Stimulated activated naive CD4-positive, alpha-beta T cell (primary cell): Measurements from ENCODE around the gene MPPED1.

Experiments
- DNase-seq, 6 experiments: peaks; one replicate each; lab custom pipeline; 2025; lab: John Stamatoyannopoulos, UW

MPPED1 gene

DNA sequence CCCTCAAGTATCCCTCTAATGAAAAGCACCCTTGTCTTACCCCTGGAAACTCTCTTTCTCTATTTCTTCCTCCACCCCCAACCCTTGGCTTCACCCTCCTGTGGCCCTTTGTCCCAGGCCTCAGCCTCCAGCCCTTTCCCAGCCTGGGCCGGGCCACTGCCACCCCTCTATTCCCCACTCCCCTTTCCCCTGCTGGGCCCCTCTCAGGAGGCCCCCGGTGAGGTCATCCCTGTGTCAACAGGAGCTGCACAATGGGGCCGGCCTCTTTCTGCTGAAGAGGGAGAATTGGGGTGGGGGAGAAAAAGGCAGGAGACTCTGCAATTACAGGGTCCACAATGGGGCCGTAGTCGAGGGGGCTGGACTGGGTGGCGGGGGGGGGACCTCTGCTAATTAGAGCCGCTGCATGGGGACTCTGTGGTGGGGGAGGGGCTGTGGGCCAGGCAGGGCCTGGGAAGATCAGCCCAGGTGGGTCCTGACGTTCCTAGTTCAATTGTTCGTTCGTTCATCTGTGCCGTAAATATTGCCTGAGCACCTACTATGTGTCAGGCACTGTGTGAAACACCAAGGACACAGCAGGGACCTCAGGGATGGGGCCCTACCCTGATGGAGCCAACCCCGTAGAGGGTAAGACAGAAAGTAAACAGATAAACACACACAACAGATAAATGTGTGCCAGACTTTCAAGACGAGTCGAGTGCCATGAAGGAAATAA lies 18.5 kb upstream of the MPPED1 start:
- no peak for DNase-seq

DNA sequence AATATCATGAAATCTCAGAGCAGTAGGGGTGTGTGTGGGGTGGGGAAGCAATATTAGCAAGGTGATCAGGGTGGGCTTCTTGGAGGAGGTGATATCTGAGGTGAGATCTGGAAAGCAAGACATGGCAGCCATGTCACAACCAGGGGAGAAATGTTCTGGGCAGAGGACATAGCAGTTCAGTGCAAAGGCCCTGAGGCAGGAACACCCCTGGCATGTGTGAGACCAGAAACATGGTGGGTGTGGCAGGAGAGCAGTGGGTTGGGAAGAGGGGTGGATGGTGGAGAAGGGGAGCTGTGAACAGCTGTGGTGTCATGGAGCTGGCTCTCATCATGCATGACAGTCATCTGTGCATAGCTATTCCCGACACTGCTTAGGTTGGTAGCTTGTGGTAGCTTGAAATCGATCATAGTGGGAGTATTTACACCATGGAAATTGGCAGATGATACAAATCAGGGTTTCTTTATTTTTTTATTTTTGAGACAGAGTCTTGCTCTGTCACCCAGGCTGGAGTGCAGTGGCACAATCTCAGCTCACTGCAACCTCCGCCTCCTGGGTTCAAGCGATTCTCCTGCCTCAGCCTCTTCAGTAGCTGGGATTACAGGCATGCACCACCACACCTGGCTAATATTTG lies 17.9 kb upstream of the MPPED1 start:
- DNase-seq = no peak

DNA sequence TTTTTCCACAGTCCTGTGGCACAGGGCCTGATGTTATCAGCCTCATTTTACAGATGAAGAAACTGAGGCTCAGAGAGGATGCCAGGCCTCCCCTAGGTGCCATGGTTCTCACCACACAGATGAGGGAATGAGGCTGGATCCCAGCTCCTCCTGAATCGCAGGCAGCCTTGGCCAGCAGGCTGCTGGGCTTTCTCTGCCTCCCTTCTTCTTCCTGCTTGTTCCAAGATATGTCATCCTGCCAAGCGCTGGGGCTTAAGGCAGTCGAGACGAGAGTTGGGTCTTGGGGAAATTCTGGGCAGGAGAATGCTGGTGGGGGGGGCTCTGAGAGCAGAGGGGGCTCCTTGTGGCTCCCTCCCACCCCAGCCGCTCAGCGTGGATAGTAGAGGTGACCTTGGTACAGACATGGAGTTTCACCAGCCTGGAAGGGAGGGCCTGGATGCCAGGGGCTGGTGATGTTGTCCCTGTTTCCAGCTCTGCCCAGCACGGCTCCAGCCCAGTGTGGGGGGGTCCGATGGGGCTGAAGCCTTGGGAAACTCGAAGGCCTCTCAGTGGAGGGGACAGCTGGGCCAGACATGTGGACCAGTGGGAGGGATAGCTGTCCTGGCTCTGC lies 16.6 kb upstream of the MPPED1 start:
- no peak for DNase-seq

DNA sequence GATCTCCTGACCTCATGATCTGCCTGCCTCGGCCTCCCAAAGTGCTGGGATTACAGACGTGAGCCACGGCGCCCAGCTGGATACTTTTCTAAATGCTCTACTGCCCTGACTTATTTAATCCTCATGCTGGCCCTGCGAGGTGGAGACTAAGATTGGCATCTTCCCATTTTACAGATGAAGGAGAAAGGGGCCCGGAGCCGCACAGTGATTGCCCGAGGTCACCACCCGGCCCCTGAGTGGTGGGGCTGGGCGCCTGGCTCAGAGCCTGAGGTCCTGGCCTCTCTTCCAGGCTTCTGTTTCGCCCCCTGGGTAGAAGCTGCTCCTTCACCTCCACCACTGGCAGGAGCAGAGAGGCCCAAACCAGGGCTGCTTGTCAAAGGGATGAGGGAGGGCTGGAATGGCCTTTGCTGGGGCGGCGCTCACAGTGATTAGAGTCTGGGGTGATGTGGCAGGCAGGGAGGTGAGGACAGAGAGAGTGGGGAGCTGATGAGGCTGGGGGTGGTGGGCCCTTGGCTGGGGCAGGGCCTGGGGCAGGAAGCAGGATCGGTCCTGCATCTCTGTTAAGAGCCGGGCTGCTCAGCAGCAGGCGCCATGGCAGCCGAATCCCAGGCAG lies 15.4 kb upstream of the MPPED1 start:
- DNase-seq = no peak

DNA sequence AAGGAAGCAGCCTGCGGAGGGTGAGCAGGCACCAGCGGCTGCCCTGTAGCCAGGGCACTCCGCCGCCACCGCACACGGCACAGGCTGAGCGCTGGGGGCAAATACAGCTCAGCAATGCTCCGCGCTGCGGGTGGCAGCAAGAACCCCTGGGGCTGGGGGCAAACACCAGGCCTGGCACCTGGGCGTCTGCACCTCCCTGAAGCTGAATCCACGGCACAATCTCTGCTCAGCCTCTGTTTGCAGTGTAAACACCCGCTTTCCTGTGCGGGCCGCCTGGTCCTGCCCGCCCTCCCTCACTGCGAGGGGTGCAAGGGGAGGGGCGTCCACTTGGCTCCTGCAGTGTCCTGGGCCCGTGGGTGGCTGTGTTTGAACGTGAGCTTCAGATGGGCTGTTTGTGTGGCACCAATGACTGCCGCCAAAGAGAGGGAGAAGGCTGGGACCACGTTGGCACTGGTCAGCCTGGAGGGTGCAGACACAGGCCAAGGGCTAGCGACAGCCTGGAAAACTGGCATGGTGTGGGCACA lies 14.8 kb upstream of the MPPED1 start:
- no peak for DNase-seq

DNA sequence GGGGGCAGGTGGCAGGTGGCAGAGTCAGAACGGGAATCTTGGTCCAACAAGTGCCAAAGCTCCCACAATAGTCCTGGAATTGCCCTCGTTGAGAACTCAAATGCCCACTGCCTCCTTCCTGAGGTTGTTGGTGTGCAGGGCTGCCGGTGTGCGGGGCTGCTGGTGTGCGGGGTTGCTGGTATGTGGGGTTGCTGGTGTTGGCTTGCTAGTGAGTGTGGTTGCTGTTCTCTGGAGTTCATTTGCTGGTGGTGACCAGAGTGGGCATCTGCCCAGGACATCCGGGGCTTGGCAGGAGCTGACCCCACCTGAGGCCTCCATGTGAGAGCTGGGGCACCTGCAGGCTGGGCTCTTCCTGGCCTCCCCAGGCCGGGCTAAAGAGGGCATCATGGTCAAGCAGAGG lies 14.0 kb upstream of the MPPED1 start:
- no peak for DNase-seq

DNA sequence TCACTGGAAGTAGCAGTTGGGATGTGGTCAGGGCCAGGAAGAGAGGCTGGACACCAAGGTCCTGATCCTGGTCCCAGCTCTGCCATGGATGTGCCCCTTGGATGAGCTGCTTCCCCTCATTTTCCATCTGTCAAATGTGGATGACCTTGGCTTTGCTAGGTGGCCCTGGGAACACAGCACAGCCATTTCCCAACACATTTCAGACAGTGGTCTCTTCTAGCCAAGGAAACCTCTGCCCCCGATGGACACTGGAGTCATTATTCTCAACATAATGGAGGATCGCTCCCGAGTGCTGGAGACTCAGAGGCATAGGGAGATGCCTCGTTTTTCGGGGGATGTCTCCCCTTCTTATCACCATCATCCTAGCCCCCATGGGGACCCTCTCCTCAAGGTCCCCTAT lies 13.6 kb upstream of the MPPED1 start:
- no peak for DNase-seq

DNA sequence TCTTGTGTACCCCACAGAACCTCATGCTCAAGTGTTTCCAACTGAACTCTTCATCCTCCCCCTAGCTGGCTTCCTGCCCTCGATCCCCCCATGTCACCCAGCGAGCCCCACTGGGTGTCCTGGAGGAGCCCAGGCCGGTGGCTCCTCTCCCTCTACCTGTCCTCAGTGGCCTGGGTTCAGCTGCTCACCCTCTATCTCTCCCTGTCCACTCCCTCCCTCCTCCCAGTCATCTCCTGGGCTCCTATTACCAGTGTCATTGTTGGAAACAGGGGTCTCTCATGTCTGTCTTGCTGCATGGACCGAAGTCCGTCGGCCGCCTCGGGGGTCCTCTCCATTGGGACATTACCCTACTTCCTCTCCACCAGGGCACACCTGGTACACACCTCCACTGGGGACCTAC lies 12.9 kb upstream of the MPPED1 start:
- DNase-seq = no peak

DNA sequence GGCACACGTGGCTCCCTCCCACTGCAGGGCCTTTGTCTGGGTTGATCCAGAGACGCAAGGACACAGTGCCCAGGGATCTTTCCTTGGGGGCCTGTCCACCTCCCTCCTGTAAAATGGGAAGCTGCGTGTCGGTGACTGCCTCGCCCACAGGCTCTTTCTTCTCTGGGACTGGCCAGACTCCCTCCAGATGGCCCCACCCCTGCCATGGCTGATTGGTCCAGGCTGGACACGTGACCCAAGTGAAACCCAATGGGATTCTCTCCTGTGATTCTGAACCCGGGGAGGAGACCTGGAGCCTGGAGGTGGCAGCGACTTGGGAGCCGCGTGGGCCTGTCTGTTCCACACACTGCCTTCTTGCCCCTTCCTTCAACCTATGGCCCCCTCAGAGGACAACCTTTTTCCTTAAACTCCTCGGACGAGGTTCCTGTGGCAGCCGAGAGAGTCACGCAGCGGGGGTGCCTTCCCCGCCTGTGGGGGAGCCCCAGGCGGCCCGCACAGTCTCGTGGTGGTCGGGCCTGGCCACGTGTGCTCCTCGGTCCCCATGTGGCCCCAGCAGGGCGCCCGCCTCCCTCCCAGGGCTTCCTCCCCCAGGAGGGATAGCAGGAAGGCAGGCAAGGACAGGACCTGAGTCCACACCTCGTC lies 12.4 kb upstream of the MPPED1 start:
- no peak for DNase-seq

DNA sequence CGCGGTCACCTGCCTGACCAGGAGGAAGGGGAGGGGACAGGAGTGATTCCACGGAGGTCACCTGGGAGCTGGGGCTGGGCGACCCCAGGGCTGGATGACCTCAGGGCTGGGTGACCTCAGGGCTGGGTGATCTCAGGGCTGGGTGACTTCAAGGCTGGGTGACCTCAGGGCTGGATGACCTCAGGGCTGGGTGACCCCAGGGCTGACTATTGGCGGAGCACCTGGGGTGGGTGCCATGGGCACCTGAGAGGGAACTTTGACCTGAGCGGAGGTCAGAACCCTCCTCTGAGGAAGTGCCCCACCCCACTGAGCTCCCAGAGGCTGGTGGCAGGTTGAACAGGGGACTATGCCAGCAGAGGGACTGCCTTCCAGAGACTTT lies 11.8 kb upstream of the MPPED1 start:
- DNase-seq = no peak

DNA sequence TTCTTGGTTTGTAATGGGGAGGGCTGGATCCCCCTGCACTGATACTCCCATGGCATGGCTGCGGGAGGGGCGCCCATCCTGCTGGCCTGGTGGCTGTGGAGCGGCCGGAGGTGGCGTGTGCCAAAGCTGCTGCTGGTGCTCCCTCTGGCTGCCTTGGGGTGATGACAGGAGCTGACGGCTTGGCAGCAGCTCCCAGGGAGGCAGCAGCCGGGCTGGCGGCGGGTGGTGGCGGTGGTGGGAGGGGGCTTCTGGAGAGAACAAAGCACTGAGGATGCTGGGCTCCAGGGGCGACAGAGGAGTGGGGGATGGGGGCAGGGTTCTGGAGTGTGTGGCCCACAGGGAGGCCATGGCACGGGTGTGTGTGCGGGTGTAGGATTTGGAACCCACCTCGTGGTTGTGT lies 11.4 kb upstream of the MPPED1 start:
- DNase-seq = no peak

DNA sequence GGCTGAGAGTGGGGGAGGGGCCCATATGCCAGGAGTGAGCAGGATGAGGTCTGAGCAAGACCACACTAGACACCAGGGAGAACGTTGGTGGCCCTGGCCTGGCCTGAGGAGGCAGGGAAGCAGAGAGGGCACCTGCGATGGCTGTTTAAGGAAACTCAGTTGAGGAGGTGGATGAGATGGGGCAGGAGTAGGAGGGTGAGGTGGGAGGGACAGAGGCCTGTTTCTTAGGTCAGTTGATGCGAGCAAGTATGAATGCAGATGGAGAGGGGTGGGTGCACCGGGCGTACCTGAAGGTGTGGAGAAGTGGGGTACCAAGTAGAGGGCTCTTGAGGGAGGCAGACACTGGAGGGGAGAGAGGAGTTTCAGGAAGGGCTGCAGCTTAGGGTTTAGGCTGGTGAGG lies 10.6 kb upstream of the MPPED1 start:
- DNase-seq = no peak

DNA sequence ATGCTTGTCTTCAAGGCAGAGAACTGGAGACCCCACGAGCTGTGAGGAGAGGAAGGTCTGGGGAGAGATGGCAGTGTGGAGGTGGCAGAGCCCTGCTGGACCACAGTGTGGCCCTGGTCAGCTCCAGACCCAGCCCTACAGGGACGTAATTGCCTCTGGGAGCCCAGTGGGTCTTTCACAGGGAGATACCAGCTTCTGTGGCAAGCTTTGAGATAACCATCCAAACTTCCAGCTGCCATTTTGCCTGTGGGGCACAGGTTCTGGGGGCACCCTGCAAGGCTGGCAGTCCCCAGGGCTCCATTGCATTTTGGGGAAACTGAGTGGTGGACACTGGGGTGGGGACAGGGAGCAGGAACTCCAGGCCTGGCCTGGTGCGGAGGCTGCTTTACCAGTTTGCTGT lies 10.2 kb upstream of the MPPED1 start:
- no peak for DNase-seq

DNA sequence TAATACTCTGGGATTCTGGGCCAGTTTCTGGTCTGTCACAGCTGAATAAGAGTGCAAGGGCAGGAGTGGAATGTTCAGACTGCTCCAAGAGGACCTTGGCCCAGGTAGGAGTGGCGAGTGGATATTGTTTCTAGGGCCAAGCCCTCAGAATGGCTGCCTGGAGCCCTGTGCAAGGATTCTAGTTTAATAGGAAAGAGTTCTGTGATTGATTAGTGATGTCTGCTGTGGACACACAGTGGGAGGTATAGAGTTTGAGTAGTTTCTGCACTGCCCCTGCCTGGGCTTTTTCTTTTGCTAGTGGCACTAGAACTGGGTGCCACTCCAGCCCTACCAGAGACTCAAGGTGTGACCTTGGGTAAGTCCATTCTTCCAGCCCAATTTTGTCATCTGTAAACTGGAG lies 9.7 kb upstream of the MPPED1 start:
- DNase-seq = no peak

DNA sequence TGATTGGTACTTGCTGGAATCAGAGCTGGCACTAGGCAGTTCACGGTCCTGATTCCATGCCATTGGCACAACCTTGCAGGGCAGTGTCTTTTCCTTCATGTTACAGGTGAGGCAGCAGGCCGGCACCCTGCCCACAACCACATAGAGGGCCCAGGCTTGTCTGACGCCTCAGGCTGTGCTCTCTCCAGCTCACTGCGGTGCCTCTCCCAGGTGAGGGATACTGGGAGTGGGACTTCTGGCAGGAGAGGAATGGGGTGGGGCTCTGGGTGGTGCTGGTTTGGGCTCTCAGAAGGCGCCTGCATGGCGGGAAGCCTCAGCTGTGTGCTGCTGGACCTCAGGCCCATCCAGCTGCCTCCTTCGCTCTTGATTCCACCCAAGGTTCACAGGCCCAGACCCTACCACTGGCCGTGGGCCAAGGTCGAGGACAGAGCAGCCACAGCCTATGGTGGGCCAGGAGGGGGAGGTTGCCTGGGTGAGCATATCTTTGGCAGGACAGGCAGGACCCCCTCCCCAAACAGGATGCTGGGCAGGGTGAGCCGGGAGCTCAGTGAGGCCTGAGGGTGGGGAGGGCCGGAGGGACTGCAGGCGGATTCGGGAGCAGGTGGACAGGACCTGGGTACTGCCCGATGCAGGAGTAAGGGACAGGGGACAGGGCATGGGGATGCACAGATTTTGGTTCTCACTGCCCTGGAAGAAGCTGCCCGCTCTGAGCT lies 7.0 kb upstream of the MPPED1 start:
- no peak for DNase-seq

DNA sequence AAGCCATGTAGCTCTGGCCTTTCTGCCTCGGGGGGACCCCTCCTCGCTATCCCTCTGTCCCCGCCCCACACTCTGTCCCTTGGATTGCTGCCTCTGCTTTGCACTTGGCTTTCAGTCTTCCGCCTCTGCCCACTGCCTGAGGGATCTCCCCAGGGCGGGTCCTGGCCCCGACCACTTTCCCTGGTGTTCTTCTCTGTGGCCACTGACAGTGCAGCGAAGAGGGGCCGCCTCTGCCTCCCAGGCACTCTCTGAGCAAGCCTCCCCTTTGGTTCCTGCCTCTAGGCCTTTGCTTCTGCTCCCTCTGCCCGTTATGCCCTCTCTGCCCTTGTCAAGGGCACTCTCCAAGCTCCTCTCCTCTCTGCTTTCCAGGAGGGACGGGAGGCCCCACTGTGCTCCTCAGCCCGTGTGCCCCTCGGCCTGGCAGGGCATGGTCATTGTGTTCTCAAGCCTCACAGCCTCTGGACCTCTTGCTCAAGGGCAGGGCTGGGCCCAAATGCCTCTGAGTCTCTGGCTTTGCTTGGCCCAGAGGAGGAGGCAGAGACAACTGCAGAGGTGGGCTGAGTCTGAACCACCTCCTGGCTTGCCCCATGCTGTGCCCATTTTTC lies 5.5 kb upstream of the MPPED1 start:
- no peak for DNase-seq

DNA sequence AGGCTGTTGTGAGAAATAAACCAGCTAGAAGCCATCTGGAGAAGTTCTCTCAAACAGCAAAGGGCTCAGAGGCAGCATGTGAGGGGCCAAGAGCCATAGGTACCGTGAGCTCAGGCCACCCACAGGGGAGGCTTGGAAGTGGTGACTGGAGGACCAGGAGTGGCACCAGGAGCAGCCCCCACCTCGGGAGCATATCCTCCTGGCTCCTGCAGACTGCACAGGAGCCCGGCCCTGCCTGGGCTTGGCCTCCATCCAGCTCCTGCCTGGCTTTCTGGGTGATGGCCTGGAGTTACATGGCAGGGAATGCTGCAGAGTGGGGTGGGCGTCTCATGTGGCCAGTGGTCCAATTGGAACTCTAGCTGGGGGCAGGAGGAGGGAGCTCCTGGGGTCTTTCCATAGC lies 4.2 kb upstream of the MPPED1 start:
- DNase-seq = no peak

DNA sequence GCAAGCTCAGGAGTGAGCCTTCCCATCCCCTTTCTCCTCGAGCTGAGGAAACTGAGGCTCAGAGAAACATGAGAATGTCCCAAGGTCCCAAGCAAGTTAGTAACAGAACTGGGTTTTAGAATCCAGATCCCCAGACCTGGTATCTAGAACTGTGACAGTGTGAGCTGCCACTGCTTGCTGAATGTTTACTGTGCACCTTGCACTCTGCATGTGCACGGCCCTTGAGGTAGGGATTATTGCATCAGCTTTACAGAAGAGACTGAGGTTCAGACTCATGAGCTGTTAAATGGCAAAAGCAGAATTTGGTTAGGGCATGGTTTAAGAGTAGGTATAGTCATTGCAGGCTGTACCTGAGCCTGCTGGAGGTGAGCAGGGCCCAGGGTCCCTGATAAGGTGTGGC lies 3.8 kb upstream of the MPPED1 start:
- no peak for DNase-seq

DNA sequence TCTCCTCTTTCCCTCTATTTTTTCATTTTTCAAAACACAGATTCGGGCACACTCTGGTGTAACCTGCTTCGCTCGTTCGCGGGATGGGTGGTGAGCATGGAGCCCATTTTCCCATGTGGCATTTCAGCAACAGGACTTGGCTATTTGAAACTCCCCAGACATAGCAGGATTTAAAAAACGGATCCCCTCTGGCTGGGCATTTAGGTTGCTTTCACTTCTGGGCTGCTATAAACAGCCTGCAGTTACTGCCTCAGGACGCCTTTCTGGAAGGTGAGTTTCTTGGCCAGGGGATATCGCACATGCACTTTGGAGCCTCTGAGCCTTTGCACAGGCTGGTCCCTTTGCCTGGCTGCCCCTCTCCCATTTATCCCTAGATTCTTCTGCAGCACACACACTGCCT lies 2.8 kb upstream of the MPPED1 start:
- no peak for DNase-seq

DNA sequence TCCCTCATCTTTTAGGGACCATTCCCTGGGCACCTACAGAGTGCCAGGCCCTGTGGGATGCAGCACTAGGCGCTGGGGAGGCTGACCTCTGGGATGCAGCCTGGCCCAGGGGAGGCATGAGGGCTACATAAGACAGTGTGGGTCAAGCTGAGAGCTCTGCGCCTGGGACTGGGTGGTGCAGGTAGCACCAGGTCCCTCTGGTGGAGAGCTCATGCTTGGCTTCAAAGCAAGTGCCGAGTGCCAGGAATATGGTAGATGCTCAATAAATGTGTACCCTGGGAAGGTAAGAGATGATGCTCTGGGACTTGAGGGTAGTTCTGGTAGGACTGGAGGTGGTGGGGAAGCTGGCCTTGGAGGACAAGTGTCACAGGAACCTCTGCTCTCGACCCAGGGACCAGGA lies 2.0 kb upstream of the MPPED1 start:
- DNase-seq = no peak

DNA sequence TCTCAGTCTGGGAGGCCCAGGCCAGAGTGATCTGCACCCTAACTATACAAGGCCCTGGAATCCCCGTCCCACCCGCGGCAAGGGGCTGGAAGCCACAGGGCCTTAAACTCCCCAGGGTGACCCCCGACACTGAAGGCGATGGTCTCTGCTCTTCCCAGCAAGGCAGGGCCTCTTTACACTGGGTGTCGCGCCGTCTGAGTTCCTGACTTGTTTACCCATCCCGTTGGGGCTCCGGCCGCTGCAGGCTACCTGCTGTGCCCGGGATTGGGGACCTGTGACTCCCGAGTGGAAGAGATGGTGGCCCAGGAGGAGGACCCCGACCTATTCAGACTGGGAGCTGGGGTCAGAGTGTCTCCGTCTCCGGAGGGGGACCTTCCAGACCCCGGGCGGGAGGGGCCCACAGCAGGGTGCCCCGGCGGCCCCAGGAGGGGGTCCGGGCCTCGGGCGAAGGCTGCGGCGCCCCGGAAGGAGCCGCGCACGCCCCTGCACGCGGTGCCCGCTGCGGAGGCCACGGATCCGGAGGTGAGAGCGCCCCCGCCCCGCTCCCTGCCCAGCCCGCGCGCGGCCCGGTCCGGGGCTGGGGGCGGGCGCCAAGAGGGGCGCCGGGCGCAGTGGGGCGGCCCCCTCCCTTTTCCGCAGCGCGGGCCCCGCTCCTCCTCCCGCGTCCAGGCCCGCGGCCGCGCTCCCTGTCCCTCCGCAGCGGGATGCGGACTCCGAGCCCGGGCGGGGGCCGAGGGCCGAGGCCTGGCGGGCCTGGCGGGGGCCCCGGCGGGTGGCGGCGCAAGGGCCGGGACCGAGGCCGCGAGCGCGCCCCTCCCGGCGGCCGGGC lies 560 bp upstream of the MPPED1 start:
- no peak for DNase-seq
